HG03066 (cell line): ENCODE data around the gene DIPK1C.
A peak's percentile ranks its signal among the peaks of the same experiment; 100 is the strongest.
"Not testable (repeated sequence)": the region's sequence is repeated elsewhere in the genome, so short reads cannot be mapped to it uniquely, and the experiment has no call there.

ENCODE experiments used
- ATAC-seq: cut with Tn5 transposase; IDR thresholded peaks from one replicate; pipeline ENCODE4 v1.9.1; 2021; ENCODE audit warnings: low read depth; ENCODE audit not compliant: unreplicated experiment

The DIPK1C gene

GRCh38 chr18:74457043-74457724, at the start of gene DIPK1C:
Gene DIPK1C, minus strand, starts transcription at chr18:74457308. Its CDS starts 49 bp downstream, at chr18:74457259.
- ATAC-seq = no peak

- no peak for ATAC-seq
Observed at GRCh38 chr18:74506448-74507084, 49.5 kb upstream of the DIPK1C start.

GRCh38 chr18:74505776-74506175, 48.7 kb upstream of the DIPK1C start:
- ATAC-seq = no peak

- ATAC-seq = no peak
Observed at GRCh38 chr18:74503137-74503536, 46.0 kb upstream of the DIPK1C start.

DNA sequence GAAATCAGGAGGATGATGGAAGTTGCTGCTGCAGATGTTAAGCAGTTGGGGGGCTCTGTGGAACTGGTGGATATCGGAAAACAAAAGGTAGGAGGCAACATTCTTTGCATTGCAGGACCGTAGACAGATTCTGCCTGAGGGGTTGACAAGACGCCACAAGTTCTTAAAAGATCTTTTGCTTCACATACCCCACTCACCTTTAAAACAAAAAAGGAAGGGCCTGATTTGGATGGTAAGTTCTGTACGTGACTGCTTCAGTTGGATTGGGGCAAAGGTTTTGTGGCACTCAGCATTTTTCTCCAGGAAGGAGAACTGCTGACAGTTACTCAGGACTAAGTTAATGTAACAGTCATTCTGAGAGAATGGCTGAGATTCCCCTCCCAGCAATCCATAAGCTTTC, 44.3 kb upstream of the DIPK1C start:
- ATAC-seq = no peak

DNA sequence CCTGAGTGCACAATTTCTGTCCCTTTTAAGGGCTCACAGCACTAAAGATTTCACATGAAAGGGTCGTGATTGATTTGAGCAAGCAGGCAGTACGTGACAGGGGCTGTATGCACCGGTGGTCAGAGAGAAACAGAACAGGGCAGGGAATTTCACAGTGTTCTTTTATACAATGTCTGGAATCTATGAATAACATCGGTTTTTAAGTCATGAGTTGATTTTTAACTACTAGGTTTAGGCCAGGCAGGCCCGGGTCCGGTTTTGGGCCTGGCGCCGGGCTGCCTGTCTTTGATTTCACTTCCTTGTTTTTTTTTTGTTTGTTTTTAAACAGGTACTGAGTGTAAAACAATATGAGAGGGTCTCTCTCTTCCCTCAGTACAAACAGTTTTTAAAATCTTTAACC, 43.7 kb upstream of the DIPK1C start:
- ATAC-seq = not testable (repeated sequence)

DNA sequence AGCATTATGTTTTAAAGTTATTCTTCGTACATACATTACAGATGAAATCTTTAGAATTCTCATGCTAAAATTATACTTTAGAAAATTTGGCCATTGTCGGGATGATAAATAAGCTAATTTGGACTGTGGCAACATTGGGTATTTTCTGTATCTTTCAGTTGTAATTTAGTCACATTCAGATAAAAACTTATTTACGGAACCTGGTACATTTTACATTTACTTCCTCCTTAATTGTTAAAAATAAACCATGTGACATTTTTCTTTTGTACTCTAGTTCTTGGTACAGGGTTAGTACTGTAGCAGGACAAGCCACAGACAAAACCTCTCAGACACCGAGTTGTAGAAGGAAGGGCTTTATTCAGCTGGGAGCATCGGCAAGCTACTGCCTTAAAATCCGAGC, 43.3 kb upstream of the DIPK1C start:
- no peak for ATAC-seq

DNA sequence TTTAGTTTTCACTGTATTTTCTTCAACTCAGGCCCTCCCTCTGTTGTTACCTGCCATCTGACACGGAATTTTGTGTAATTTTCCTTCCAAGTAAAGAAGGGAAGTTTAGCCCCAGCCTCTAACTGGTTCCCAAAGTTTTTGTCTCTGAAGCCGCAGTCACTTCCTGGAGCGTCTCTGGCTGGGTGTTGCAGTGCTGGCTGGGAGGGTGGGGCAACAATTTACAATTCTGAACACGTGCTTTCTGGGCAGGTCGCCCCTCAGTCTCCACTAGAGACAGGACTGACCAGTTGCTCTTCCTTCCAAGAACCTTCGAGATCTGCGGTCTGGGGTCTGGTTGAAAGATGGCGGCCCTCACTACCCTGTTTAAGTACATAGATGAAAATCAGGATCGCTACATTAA, 42.5 kb upstream of the DIPK1C start:
- ATAC-seq = peak; percentile 44

DNA sequence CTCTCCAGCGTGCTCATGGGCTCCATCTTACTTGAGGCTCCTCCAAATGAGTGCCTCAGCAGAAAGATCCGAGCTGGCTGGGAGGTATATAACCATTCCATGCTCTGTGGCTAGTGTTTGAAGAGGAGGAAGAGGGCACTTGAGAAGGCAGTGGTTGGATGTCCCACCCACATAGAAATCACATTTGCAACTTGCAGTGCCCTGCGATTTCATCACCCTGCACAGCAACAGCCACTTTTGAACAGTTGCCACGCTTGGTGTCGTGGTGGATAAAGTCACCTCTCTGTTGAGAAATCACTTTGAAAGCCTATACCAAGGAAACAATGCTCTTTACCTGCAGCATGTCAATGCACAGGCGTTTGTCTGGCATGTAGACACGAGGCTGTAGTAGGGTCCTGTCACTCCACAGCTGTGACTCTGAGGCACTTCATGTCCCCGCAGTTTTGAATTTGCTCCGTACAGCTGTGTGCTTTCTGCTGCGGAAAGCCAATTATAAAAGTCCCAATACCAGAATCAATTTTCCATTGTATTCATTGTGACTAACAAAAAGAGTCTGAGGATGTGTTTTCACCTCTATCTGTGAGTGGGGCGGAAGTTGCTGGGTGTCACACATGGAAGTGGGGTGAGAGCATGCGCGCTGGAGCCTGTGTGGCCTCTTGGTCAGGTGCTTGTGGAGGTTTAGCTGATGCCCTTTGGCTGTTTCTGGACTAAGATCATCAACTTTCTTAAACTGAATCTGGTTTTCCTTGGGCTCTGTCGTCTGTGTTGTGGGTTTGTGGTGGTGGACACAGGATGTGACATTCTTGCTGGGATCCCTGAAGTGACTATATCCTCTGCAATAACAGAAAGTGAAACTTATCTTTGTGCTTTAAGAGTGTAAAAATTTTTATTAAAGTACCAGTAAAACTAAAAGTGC, 41.9 kb upstream of the DIPK1C start:
- ATAC-seq = peak; percentile 39

DNA sequence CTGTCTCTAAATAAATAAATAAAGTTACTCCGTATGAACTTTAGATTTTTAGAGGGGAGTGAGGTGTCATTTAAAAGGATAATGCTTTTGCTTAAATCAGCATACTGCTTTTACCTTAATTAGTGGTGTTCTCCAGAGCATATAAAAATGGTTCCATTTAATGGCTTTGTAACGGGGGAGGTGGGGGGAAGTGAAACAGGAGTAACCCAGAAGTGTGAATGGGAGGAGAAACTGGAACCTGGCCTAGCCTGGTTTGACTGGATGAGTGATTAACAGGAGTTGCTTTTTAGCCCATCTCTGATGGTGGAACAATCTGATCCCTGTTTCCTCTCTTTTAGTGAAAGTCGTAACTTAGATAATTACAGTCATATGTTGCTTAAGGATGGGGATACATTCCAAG, 40.7 kb upstream of the DIPK1C start:
- ATAC-seq = no peak

DNA sequence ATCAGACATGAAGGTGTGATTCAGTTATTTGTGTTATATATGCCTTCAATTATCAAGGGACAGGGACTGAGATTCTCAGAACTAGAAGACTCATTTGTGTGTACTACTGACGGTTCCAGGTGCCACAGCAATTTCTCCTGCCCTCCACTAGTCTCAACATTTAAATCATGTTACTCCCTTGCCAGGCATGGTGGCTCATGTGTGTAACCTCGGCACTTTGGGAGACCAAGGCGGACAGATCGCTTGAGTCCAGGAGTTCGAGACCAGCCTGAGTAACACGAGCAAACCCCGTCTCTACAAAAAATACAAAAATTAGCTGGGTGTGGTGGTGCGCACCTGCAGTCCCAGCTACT, 40.2 kb upstream of the DIPK1C start:
- ATAC-seq = no peak

DNA sequence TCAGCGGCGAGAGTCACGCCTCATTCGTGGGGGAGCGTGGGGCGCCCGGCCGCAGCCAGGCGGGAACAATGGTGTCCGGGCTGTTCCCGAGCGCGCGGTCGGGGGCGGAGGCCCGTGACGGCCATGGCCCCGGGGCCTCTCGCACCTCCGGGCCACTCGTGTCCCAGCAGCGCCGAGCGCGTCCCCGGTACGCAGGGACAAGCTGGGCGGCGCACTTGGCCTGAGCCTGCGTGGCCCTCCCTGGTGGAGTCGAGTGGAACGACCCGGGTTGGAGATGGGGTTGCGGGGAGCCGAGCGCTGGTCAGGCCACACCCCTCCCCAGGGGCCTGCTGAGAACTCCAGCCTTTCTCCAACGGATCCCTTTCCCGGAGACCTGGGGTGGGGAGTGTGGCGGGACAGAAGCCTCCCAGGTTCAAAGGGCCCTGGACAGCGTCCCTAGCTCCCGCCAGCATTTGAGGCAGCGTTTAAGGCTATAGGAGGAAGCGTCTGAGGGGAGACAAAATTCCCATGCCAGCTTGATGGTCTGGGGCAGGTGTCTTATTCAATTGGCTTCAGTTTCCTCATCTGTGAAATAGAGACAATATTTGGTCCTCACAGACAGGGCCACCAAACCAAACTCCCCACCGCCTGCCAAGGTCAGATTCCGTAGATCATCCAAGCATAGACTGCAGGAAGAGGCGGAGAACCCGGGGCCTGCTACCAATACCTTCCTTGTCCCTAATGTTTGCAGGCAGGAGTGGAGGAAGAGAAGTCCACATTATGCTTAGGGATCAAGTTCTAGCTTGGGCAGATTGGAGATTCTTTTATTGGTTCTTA, 39.6 kb upstream of the DIPK1C start:
- peak; percentile 18 for ATAC-seq

- peak; percentile 55 for ATAC-seq
Observed at GRCh38 chr18:74495581-74496507, 38.7 kb upstream of the DIPK1C start, which contains the start of gene CNDP2. Gene CNDP2, plus strand, starts transcription at chr18:74496363. Its CDS starts 3,611 bp downstream, at chr18:74499974.

DNA sequence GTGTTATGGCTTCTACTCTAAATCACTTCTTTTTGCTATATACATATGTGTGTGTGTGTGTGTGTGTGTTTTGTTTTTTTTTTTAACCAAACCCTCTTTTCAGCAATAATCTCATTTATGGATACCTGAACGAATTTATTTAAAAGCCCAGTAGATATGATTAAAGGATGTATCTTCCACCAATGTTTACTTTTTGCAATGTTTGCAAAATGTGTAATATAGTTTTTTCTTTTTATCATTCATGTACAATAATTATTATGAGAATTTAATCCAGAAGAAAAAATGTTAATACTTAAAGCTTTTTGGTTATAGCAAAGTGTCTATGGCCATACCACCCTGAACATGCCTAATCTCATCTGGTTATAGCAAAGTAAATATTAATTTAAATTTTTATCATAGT, 37.4 kb upstream of the DIPK1C start:
- no peak for ATAC-seq

DNA sequence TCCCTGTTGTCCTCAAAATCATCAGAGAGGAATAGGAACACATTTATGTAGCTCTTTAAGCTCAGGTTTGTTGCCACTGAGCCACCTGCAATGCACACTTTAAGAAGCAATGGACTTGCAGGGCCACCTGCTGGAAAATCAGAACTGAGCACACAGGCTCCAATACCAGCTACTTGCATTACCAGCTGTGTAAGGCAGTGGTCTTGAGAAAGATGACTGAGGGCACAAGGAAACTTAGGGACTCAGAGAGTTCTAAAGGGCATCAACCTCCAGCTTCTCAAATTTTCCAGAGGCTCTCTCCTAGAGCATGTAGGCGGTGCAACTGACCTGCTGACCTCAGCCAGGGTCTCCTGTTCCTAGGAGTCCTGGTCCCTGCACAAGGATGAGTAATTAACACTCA, 36.6 kb upstream of the DIPK1C start:
- ATAC-seq = no peak

DNA sequence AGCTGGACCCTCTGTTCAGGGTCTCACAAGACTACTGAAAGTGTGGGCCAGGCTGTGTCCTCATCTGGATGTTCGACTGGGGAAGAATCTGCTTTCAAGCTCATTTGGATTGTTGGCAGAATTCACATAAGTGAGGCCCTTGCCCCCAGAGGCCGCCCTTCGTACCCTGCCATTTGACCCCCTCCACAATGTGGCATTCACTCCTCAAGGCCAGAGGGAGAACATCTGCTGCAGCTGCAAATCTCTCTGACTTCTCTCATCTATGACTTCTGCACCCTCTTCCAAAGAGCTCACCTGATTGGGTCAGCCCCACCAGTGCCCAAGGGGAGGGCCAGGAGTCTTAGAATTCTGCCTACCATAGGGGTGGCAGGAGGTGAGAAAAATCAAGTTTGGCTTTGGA, 35.2 kb upstream of the DIPK1C start:
- ATAC-seq = no peak

GRCh38 chr18:74489676-74490075, 32.6 kb upstream of the DIPK1C start:
- ATAC-seq = no peak

DNA sequence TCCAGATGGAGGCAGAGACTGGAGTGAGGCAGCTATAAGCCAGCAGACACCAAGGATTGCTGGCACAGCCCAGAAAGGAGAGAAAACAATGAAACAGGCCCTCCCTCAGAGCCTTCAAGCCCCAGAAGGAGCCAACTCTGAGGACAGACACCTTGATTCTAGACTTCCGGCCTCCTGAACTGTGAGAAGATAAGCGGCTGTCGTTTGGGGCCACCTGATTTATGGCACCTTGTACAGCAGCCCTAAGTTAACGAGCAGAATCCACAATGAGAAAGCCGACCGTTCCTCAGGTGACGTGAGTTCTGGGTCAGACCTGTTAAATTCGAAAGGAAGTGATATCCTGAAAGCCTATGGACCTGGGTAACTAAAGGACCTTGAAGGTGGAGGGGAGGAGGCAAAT, 31.8 kb upstream of the DIPK1C start:
- no peak for ATAC-seq

GRCh38 chr18:74488354-74488753, 31.2 kb upstream of the DIPK1C start:
- ATAC-seq = no peak
